Uterus (tissue), 4 donors: ENCODE data around the gene CRNKL1. TPM values are rescaled to one million over a fixed set of nuclear protein-coding genes. Genes with fewer than 3 reads are reported as not detected.
A peak's percentile ranks its signal among the peaks of the same experiment; 100 is the strongest.

Experiments used
- DNase-seq, 2 donors: peaks; one replicate each; pipeline ENCODE4 v3.0.0-alpha.2; 2019 to 2020
- H3K27ac ChIP-seq, 2 donors: fragments of 200-600 bp; sonication (generic); 1 replicate in 1 of 2; 2 replicates in 1 of 2; pipeline ENCODE4 v1.5.1; 2016 to 2018
- H3K27me3 ChIP-seq, 2 donors: fragments of 200-600 bp; sonication (generic); one replicate each; pipeline ENCODE4 v1.5.1; 2018 to 2019; ENCODE audit warnings: control low read depth in 1 of 2
- H3K36me3 ChIP-seq, 2 donors: fragments of 200-600 bp; sonication (generic); one replicate each; pipeline ENCODE4 v1.5.1; 2019; ENCODE audit warnings: control low read depth in 1 of 2
- H3K4me1 ChIP-seq, 2 donors: fragments of 200-600 bp; sonication (generic); one replicate each; pipeline ENCODE4 v1.5.1; 2018 to 2019; ENCODE audit warnings: control low read depth in 1 of 2
- H3K4me3 ChIP-seq, 2 donors: fragments of 200-600 bp; sonication (generic); 1 replicate in 1 of 2; 2 replicates in 1 of 2; pipeline ENCODE4 v1.5.1; 2018 to 2019; ENCODE audit warnings: mild to moderate bottlenecking in 1 of 2
- H3K9me3 ChIP-seq, 2 donors: fragments of 200-600 bp; sonication (generic); one replicate each; pipeline ENCODE4 v1.5.1; 2019; ENCODE audit warnings: control low read depth in 1 of 2
- POLR2A ChIP-seq, 2 donors: fragments of 450-650 bp; IDR thresholded peaks; one replicate each; pipeline ENCODE4 v1.6.1; 2016; ENCODE audit warnings: antibody characterized with exemption in 2 of 2, mild to moderate bottlenecking in 1 of 2, moderate library complexity in 1 of 2
- intact Hi-C: fragments of 100-400 bp; cut with DNase I; formaldehyde crosslinking; loops from one replicate; pipeline ENCODE4 v1.15.1; 2023; ENCODE audit warnings: low total_unique reads
- total RNA-seq, 4 donors: library from RNA; depleted of rRNA in 3 of 4; stranded (reverse); fragments of >200 nt in 3 of 4; gene quantifications; one replicate each; pipeline versions ENCODE4 v1.1.0 to v1.2.4, GENCODE V29; 2014 to 2023
- TF ChIP-seq, protein P1 (sequence below), 4 experiments: fragments of 200-600 bp in 2 of 4; fragments of 450-650 bp in 2 of 4; sonication (generic) in 2 of 4; IDR thresholded peaks; one replicate each; pipeline ENCODE4 v1.5.1; 2016 to 2019; ENCODE audit warnings: antibody characterized with exemption in 4 of 4, mild to moderate bottlenecking in 2 of 4, moderate library complexity in 1 of 4
- donor health status: DM: yes; HTN: yes; CAD: no.

The CRNKL1 gene
- total RNA-seq, 4 donors from 2014 or later, result 21.8 to 58.4 (median 38.4) TPM

- Histone ChIP-seq H3K9me3 (no peaks in the 10 kb centered on the region), H3K36me3 (no peaks in the 10 kb centered on the region), H3K27ac (no peak overlapping the region), H3K4me1 (no peaks in the 10 kb centered on the region), H3K4me3 (no peak overlapping the region), H3K27me3 (no peaks in the 10 kb centered on the region)
- intact Hi-C loops, result no loop called here
- no peak for DNase-seq
- TF ChIP-seq, protein P1, sequence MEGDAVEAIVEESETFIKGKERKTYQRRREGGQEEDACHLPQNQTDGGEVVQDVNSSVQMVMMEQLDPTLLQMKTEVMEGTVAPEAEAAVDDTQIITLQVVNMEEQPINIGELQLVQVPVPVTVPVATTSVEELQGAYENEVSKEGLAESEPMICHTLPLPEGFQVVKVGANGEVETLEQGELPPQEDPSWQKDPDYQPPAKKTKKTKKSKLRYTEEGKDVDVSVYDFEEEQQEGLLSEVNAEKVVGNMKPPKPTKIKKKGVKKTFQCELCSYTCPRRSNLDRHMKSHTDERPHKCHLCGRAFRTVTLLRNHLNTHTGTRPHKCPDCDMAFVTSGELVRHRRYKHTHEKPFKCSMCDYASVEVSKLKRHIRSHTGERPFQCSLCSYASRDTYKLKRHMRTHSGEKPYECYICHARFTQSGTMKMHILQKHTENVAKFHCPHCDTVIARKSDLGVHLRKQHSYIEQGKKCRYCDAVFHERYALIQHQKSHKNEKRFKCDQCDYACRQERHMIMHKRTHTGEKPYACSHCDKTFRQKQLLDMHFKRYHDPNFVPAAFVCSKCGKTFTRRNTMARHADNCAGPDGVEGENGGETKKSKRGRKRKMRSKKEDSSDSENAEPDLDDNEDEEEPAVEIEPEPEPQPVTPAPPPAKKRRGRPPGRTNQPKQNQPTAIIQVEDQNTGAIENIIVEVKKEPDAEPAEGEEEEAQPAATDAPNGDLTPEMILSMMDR (IDR thresholded peaks at IDR 0.05), result no peak
- no peak for TF ChIP-seq POLR2A (IDR thresholded peaks at IDR 0.05)
Observed at GRCh38 chr20:20084296-20084752, 32.1 kb upstream of the CRNKL1 start.

- Histone ChIP-seq H3K27ac (no peak overlapping the region), H3K9me3 (no peaks in the 10 kb centered on the region), H3K36me3 (no peaks in the 10 kb centered on the region), H3K27me3 (no peaks in the 10 kb centered on the region), H3K4me1 (no peaks in the 10 kb centered on the region), H3K4me3 (no peak overlapping the region)
- TF ChIP-seq POLR2A (IDR thresholded peaks at IDR 0.05), result no peak
- TF ChIP-seq, protein P1 (IDR thresholded peaks at IDR 0.05), result peak; percentile 36 to 56 (median 43)
- intact Hi-C loops, result no loop called here
- DNase-seq, result no peak
Observed at GRCh38 chr20:20083807-20084206, 31.5 kb upstream of the CRNKL1 start.

DNA sequence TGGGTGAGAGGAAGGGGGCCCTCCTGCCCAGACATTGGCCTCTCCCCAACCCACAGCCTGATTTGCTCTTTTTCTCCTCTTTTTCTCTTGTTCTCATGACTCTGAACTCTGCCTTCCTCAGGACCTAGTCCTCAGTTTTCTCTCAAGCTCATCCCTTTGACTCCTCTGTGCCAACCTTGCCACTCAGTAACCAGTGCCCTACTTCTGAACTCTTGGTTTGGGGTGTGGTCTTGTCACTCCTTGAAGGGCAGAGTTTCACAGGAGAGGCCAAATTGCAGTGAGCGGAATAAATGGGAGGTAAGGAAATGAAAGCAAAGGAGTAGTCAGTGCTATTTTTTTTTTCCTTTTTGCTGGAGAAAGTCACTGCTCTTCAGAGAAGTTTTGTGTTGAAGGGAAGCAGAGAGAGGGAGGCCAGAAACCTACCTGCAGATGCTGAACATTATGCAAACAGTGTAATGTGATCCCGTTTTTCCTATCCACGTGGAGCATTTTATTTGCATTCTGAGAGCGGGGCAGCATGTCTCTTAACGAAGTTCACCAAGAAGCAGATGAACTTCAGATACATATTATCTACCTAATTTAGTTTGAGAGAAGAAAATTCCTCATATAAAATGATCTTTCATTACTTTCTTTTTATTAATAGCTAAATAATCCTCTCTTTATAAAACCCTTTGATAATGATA is 27.0 kb upstream of the CRNKL1 start:
- intact Hi-C loops, result no loop called here
- TF ChIP-seq, protein P1 (IDR thresholded peaks at IDR 0.05), result no peak
- no peak for TF ChIP-seq POLR2A (IDR thresholded peaks at IDR 0.05)
- no peaks in the 10 kb centered on the region for H3K9me3 ChIP-seq
- H3K4me3 ChIP-seq, result no peak overlapping the region
- DNase-seq, result no peak
- no peaks in the 10 kb centered on the region for H3K4me1 ChIP-seq
- H3K36me3 ChIP-seq, result no peaks in the 10 kb centered on the region
- no peaks in the 10 kb centered on the region for H3K27me3 ChIP-seq
- H3K27ac ChIP-seq, result no peak overlapping the region

DNA sequence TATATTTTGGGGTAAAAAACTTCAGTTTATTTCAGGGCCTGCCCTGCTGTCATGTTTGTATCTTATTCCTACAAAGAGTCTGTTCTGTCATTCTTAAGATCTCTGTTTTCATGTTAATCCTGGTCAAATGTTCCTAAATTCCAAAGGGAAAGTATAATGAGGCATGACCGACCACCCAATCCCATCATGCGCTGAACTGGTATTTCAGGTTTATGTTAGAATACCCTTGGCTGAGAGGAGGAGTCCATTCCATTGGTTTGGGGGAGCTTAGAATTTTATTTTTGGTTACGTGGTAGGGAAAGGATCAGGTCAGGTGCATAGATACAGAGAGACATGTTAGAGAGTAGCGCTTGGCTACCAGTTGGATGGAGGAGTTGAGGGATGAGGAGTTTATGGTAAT is 25.8 kb upstream of the CRNKL1 start:
- intact Hi-C loops, result no loop called here
- Histone ChIP-seq H3K36me3 (no peaks in the 10 kb centered on the region), H3K27me3 (no peaks in the 10 kb centered on the region), H3K27ac (no peak overlapping the region), H3K9me3 (no peaks in the 10 kb centered on the region), H3K4me3 (no peak overlapping the region), H3K4me1 (no peaks in the 10 kb centered on the region)
- no peak for TF ChIP-seq POLR2A (IDR thresholded peaks at IDR 0.05)
- TF ChIP-seq, protein P1 (IDR thresholded peaks at IDR 0.05), result no peak
- no peak for DNase-seq

- intact Hi-C loops, result no loop called here
- no peak overlapping the region for H3K27ac ChIP-seq
- H3K4me3 ChIP-seq, result no peak overlapping the region
- DNase-seq, result no peak
- H3K4me1 ChIP-seq, result no peaks in the 10 kb centered on the region
- no peaks in the 10 kb centered on the region for H3K27me3 ChIP-seq
- no peaks in the 10 kb centered on the region for H3K36me3 ChIP-seq
- TF ChIP-seq, protein P1 (IDR thresholded peaks at IDR 0.05), result no peak
- TF ChIP-seq POLR2A (IDR thresholded peaks at IDR 0.05), result no peak
- H3K9me3 ChIP-seq, result no peaks in the 10 kb centered on the region
Observed at GRCh38 chr20:20076297-20077065, 24.2 kb upstream of the CRNKL1 start.
